Naive B cell (primary cell): ENCODE data around the gene TCP11L2. TPM values are rescaled to one million over a fixed set of nuclear protein-coding genes. Genes with fewer than 3 reads are reported as not detected.

Source experiments
- ATAC-seq, 2 donors: fragments of 150-1000 bp; cut with Tn5 transposase; 2 replicates each; pipeline ENCODE4 v1.10.0; 2021; ENCODE audit warnings: low read depth in 2 of 2, mild to moderate bottlenecking in 2 of 2, moderate library complexity in 2 of 2
- DNase-seq: peaks from one replicate; pipeline ENCODE4 v3.0.0; 2022
- H3K27ac Mint-ChIP-seq, 6 donors: one replicate each; pipeline ENCODE4 v1.8.0; 2020 to 2022; ENCODE audit warnings: mild to moderate bottlenecking in 6 of 6, mixed read lengths in 6 of 6, moderate library complexity in 5 of 6, inconsistent platforms in 2 of 6
- H3K27me3 Mint-ChIP-seq, 3 donors: one replicate each; pipeline ENCODE4 v1.8.0; 2021 to 2022; ENCODE audit warnings: mixed read lengths in 3 of 3, mild to moderate bottlenecking in 1 of 3
- H3K36me3 Mint-ChIP-seq, 2 donors: one replicate each; pipeline ENCODE4 v1.8.0; 2020 to 2022; ENCODE audit warnings: mixed read lengths in 2 of 2, inconsistent platforms in 1 of 2, mild to moderate bottlenecking in 1 of 2
- H3K4me1 Mint-ChIP-seq, 3 donors: one replicate each; pipeline ENCODE4 v1.8.0; 2020 to 2022; ENCODE audit warnings: mixed read lengths in 3 of 3, inconsistent platforms in 1 of 3, mild to moderate bottlenecking in 1 of 3, moderate library complexity in 1 of 3
- H3K4me3 Mint-ChIP-seq, 8 donors: one replicate each; pipeline ENCODE4 v1.8.0; 2020 to 2022; ENCODE audit warnings: mild to moderate bottlenecking in 8 of 8, mixed read lengths in 8 of 8, moderate library complexity in 8 of 8, inconsistent platforms in 2 of 8
- H3K9me3 Mint-ChIP-seq, 7 donors: one replicate each; pipeline ENCODE4 v1.8.0; 2020 to 2022; ENCODE audit warnings: mixed read lengths in 7 of 7, mild to moderate bottlenecking in 5 of 7, inconsistent platforms in 2 of 7, moderate library complexity in 1 of 7
- polyA plus RNA-seq, 6 donors: library from polyadenylated mRNA; unstranded; fragments of 300-500 nt; fragmentation: Illumina TruSeq; gene quantifications; one replicate each; pipeline ENCODE4 v1.2.3, GENCODE V29; 2021; ENCODE audit warnings: low read depth in 6 of 6

TCP11L2 gene
- polyA plus RNA-seq: 10 to 100 TPM; 17.0 to 56.4 (median 47.6) TPM

GRCh38 chr12:106302401-106303201 is at the start of gene TCP11L2:
Gene TCP11L2, plus strand, starts transcription at chr12:106302733. Its CDS starts 8,343 bp downstream, at chr12:106311076.
- Mint-ChIP-seq H3K9me3 (peaks cover 0 to 2% (median 0%) of the 10 kb centered on the region in 7 donors), H3K36me3 (peaks cover 7% of the 10 kb centered on the region in 2 donors), H3K4me1 (peaks cover 50 to 52% (median 51%) of the 10 kb centered on the region in 3 donors), H3K4me3 (peak within 1 kb of the TSS; percentile 84 to 98 (median 96)), H3K27me3 (no peaks in the 10 kb centered on the region), H3K27ac (peak within 1 kb of the TSS; percentile 100)
- DNase-seq (peak; percentile 93), ATAC-seq (peak; percentile 37 to 42)

- no peak for ATAC-seq
- no peak overlapping the region for H3K4me3 Mint-ChIP-seq
- H3K27me3 Mint-ChIP-seq: peaks cover under 1 to 9% (median 8%) of the 10 kb centered on the region in 3 donors
- H3K9me3 Mint-ChIP-seq: no peaks in the 10 kb centered on the region
- H3K36me3 Mint-ChIP-seq: no peaks in the 10 kb centered on the region
- peaks cover 3 to 6% (median 4%) of the 10 kb centered on the region in 3 donors for H3K4me1 Mint-ChIP-seq
- DNase-seq: no peak
- no peak overlapping the region for H3K27ac Mint-ChIP-seq
Observed at GRCh38 chr12:106254724-106255123, 47.8 kb upstream of the TCP11L2 start.

- no peak for DNase-seq
- Mint-ChIP-seq H3K27me3 (peaks cover 7 to 13% (median 9%) of the 10 kb centered on the region in 3 donors), H3K27ac (no peak overlapping the region), H3K36me3 (no peaks in the 10 kb centered on the region), H3K4me1 (peaks cover 0 to 4% (median 0%) of the 10 kb centered on the region in 3 donors), H3K9me3 (peaks cover 0 to 2% (median 0%) of the 10 kb centered on the region in 7 donors), H3K4me3 (no peak overlapping the region)
- ATAC-seq: no peak
Observed at GRCh38 chr12:106255493-106255892, 47.0 kb upstream of the TCP11L2 start.

- Mint-ChIP-seq H3K27me3 (peaks cover 7 to 13% (median 9%) of the 10 kb centered on the region in 3 donors), H3K36me3 (no peaks in the 10 kb centered on the region), H3K9me3 (peaks cover 0 to 2% (median 0%) of the 10 kb centered on the region in 7 donors), H3K27ac (no peak overlapping the region), H3K4me3 (no peak overlapping the region), H3K4me1 (peaks cover 0 to 4% (median 0%) of the 10 kb centered on the region in 3 donors)
- no peak for DNase-seq
- ATAC-seq: no peak
Observed at GRCh38 chr12:106255952-106256351, 46.6 kb upstream of the TCP11L2 start.

GRCh38 chr12:106256524-106256923 is 46.0 kb upstream of the TCP11L2 start:
- no peak overlapping the region for H3K27ac Mint-ChIP-seq
- H3K4me3 Mint-ChIP-seq: no peak overlapping the region
- peaks cover 0 to 2% (median 0%) of the 10 kb centered on the region in 7 donors for H3K9me3 Mint-ChIP-seq
- H3K27me3 Mint-ChIP-seq: peaks cover 7 to 14% (median 13%) of the 10 kb centered on the region in 3 donors
- DNase-seq (no peak), ATAC-seq (no peak)
- H3K4me1 Mint-ChIP-seq: peaks cover 0 to 4% (median 0%) of the 10 kb centered on the region in 3 donors
- H3K36me3 Mint-ChIP-seq: no peaks in the 10 kb centered on the region

- ATAC-seq: no peak
- peaks cover 7 to 17% (median 14%) of the 10 kb centered on the region in 3 donors for H3K27me3 Mint-ChIP-seq
- peaks cover 0 to 2% (median 0%) of the 10 kb centered on the region in 7 donors for H3K9me3 Mint-ChIP-seq
- no peak for DNase-seq
- no peak overlapping the region for H3K27ac Mint-ChIP-seq
- H3K4me1 Mint-ChIP-seq: peaks cover 0 to 4% (median 0%) of the 10 kb centered on the region in 3 donors
- H3K36me3 Mint-ChIP-seq: no peaks in the 10 kb centered on the region
- H3K4me3 Mint-ChIP-seq: no peak overlapping the region
Observed at GRCh38 chr12:106258226-106258625, 44.3 kb upstream of the TCP11L2 start.

- no peaks in the 10 kb centered on the region for H3K36me3 Mint-ChIP-seq
- ATAC-seq: no peak
- peaks cover 0 to 4% (median 0%) of the 10 kb centered on the region in 3 donors for H3K4me1 Mint-ChIP-seq
- H3K9me3 Mint-ChIP-seq: peaks cover 0 to 2% (median 0%) of the 10 kb centered on the region in 7 donors
- peaks cover 7 to 22% (median 17%) of the 10 kb centered on the region in 3 donors for H3K27me3 Mint-ChIP-seq
- no peak for DNase-seq
- H3K4me3 Mint-ChIP-seq: no peak overlapping the region
- peak overlapping the region in 1 of 6 donors; percentile 32 for H3K27ac Mint-ChIP-seq
Observed at GRCh38 chr12:106258935-106259334, 43.6 kb upstream of the TCP11L2 start.

GRCh38 chr12:106265116-106265515 is 37.4 kb upstream of the TCP11L2 start:
- Mint-ChIP-seq H3K4me1 (peaks cover 0 to 2% (median 0%) of the 10 kb centered on the region in 3 donors), H3K9me3 (peaks cover 0 to 2% (median 0%) of the 10 kb centered on the region in 7 donors), H3K4me3 (no peak overlapping the region), H3K27me3 (peaks cover 29 to 56% (median 54%) of the 10 kb centered on the region in 3 donors), H3K36me3 (no peaks in the 10 kb centered on the region), H3K27ac (no peak overlapping the region)
- DNase-seq (no peak), ATAC-seq (no peak)

- Mint-ChIP-seq H3K9me3 (no peaks in the 10 kb centered on the region), H3K36me3 (peaks cover 0 to 8% of the 10 kb centered on the region in 2 donors)
- no peak for DNase-seq
Observed at GRCh38 chr12:106267535-106267934, 35.0 kb upstream of the TCP11L2 start.

GRCh38 chr12:106269150-106269771 is 33.3 kb upstream of the TCP11L2 start:
- Mint-ChIP-seq H3K27me3 (peaks cover 37 to 55% (median 44%) of the 10 kb centered on the region in 3 donors), H3K4me3 (no peak overlapping the region), H3K27ac (no peak overlapping the region), H3K9me3 (no peaks in the 10 kb centered on the region), H3K36me3 (peaks cover 0 to 8% of the 10 kb centered on the region in 2 donors), H3K4me1 (peaks cover 0 to 9% (median 5%) of the 10 kb centered on the region in 3 donors)
- DNase-seq (no peak), ATAC-seq (no peak)

More at GRCh38 chr12:106267535-106267934, 35.0 kb upstream of the TCP11L2 start:
- H3K27me3 Mint-ChIP-seq: peaks cover 37 to 61% (median 49%) of the 10 kb centered on the region in 3 donors
- H3K4me1 Mint-ChIP-seq: peaks cover 0 to 5% (median 0%) of the 10 kb centered on the region in 3 donors
- no peak for ATAC-seq
- no peak overlapping the region for H3K27ac Mint-ChIP-seq
- H3K4me3 Mint-ChIP-seq: no peak overlapping the region

GRCh38 chr12:106271575-106272505 is 30.7 kb upstream of the TCP11L2 start:
- ATAC-seq (no peak), DNase-seq (no peak)
- peaks cover 0 to 8% of the 10 kb centered on the region in 2 donors for H3K36me3 Mint-ChIP-seq
- H3K4me1 Mint-ChIP-seq: peaks cover 7 to 26% (median 13%) of the 10 kb centered on the region in 3 donors
- peak overlapping the region in 1 of 6 donors; percentile 63 for H3K27ac Mint-ChIP-seq
- no peak overlapping the region for H3K4me3 Mint-ChIP-seq
- no peaks in the 10 kb centered on the region for H3K9me3 Mint-ChIP-seq
- H3K27me3 Mint-ChIP-seq: peaks cover 27 to 43% (median 35%) of the 10 kb centered on the region in 3 donors

- Mint-ChIP-seq H3K4me1 (peaks cover 7 to 28% (median 20%) of the 10 kb centered on the region in 3 donors), H3K27ac (peak overlapping the region in 1 of 6 donors; percentile 57), H3K4me3 (peak overlapping the region in 1 of 8 donors; percentile 47), H3K36me3 (peaks cover 0 to 8% of the 10 kb centered on the region in 2 donors), H3K9me3 (no peaks in the 10 kb centered on the region), H3K27me3 (peaks cover 25 to 34% (median 30%) of the 10 kb centered on the region in 3 donors)
- no peak for DNase-seq
- ATAC-seq: no peak
Observed at GRCh38 chr12:106273491-106273890, 29.0 kb upstream of the TCP11L2 start.
